CD4-positive, CD25-positive, alpha-beta regulatory T cell (primary cell): ENCODE measurements around the gene DELE1. TPM values are rescaled to one million over a fixed set of nuclear protein-coding genes. Genes with fewer than 3 reads are reported as not detected.
A peak's percentile ranks its signal among the peaks of the same experiment; 100 is the strongest.

Experiments used
- ATAC-seq, 2 donors: fragments of 150-1000 bp; cut with Tn5 transposase; one replicate each; pipeline ENCODE4 v1.10.0; 2021; ENCODE audit warnings: low read depth in 2 of 2, moderate number of reproducible peaks in 2 of 2, moderate library complexity in 1 of 2
- DNase-seq, 3 donors: peaks; one replicate each; pipeline versions ENCODE4 v3.0.0 to v3.0.0-alpha.2; 2012 to 2022; ENCODE audit warnings: mixed read lengths in 1 of 3
- H3K27ac ChIP-seq: one replicate; pipeline ENCODE4 v1.7.0; 2013; ENCODE audit warnings: mild to moderate bottlenecking, low read length; ENCODE audit not compliant: insufficient read depth, poor library complexity, severe bottlenecking
- H3K27me3 ChIP-seq: one replicate; pipeline ENCODE4 v1.7.0; 2013; ENCODE audit warnings: low read length; ENCODE audit not compliant: control insufficient read depth, insufficient read depth
- H3K36me3 ChIP-seq: one replicate; pipeline ENCODE4 v1.7.0; 2013; ENCODE audit warnings: mild to moderate bottlenecking, low read length, moderate library complexity; ENCODE audit not compliant: control insufficient read depth, insufficient read depth
- H3K4me1 ChIP-seq: 2 replicates; pipeline ENCODE4 v1.7.0; 2013; ENCODE audit warnings: mild to moderate bottlenecking, low read length; ENCODE audit not compliant: insufficient read depth, control insufficient read depth, poor library complexity, severe bottlenecking
- H3K4me3 ChIP-seq: one replicate; pipeline ENCODE4 v1.7.0; 2013; ENCODE audit warnings: low read depth, mild to moderate bottlenecking, low read length, moderate library complexity
- H3K9me3 ChIP-seq, 2 experiments: 1 replicate in 1 of 2; 2 replicates in 1 of 2; pipeline ENCODE4 v1.7.0; 2013; ENCODE audit warnings: low read length in 2 of 2, mild to moderate bottlenecking in 1 of 2, moderate library complexity in 1 of 2; ENCODE audit not compliant: control insufficient read depth in 2 of 2
- H3K27ac Mint-ChIP-seq, 3 donors: one replicate each; pipeline ENCODE4 v1.8.0; 2020 to 2022; ENCODE audit warnings: mild to moderate bottlenecking in 3 of 3, mixed read lengths in 3 of 3, moderate library complexity in 2 of 3
- H3K27me3 Mint-ChIP-seq: one replicate; pipeline ENCODE4 v1.8.0; 2022; ENCODE audit warnings: mild to moderate bottlenecking, mixed read lengths
- H3K36me3 Mint-ChIP-seq: one replicate; pipeline ENCODE4 v1.8.0; 2020; ENCODE audit warnings: mixed read lengths
- H3K4me1 Mint-ChIP-seq, 4 donors: one replicate each; pipeline ENCODE4 v1.8.0; 2020 to 2022; ENCODE audit warnings: mixed read lengths in 4 of 4, mild to moderate bottlenecking in 1 of 4
- H3K4me3 Mint-ChIP-seq, 4 donors: one replicate each; pipeline ENCODE4 v1.8.0; 2020 to 2022; ENCODE audit warnings: mild to moderate bottlenecking in 4 of 4, mixed read lengths in 4 of 4, moderate library complexity in 3 of 4
- H3K9me3 Mint-ChIP-seq, 7 donors: one replicate each; pipeline ENCODE4 v1.8.0; 2020 to 2022; ENCODE audit warnings: mixed read lengths in 7 of 7, mild to moderate bottlenecking in 3 of 7, moderate library complexity in 2 of 7
- polyA plus RNA-seq, 4 donors: library from polyadenylated mRNA; unstranded; fragments of 300-500 nt; fragmentation: Illumina TruSeq; gene quantifications; one replicate each; pipeline ENCODE4 v1.2.3, GENCODE V29; 2021
- total RNA-seq: library from RNA; stranded (reverse); gene quantifications from one replicate; pipeline ENCODE4 v1.2.3, GENCODE V29; 2022

The DELE1 gene
- total and polyA plus RNA-seq, 5 donors from 2014 or later, result 31.3 to 88.7 (median 36.7) TPM

- H3K27me3 Mint-ChIP-seq, result no peaks in the 10 kb centered on the region
- no peaks in the 10 kb centered on the region for H3K9me3 Mint-ChIP-seq
- no peaks in the 10 kb centered on the region for H3K27me3 ChIP-seq
- no peaks in the 10 kb centered on the region for H3K9me3 ChIP-seq
- H3K27ac ChIP-seq, result peak overlapping the region; percentile 93
- H3K27ac Mint-ChIP-seq, result peak overlapping the region; percentile 96 to 98 (median 97)
- DNase-seq, result peak in 1 of 3 donors; percentile 67
- H3K36me3 Mint-ChIP-seq, result peaks cover 17% of the 10 kb centered on the region
- peaks cover 20% of the 10 kb centered on the region for H3K4me1 ChIP-seq
- peaks cover 20 to 59% (median 42%) of the 10 kb centered on the region in 4 donors for H3K4me1 Mint-ChIP-seq
- H3K36me3 ChIP-seq, result peaks cover 13% of the 10 kb centered on the region
- peak overlapping the region; percentile 95 to 100 (median 96) for H3K4me3 Mint-ChIP-seq
- no peak for ATAC-seq
- peak overlapping the region; percentile 91 for H3K4me3 ChIP-seq
Measured at GRCh38 chr5:141969783-141970771, 46.4 kb downstream of the DELE1 start.

- Histone ChIP-seq H3K4me1 (peaks cover 15% of the 10 kb centered on the region), H3K27me3 (no peaks in the 10 kb centered on the region), H3K27ac (no peak overlapping the region), H3K36me3 (peaks cover 40% of the 10 kb centered on the region), H3K9me3 (no peaks in the 10 kb centered on the region), H3K4me3 (no peak overlapping the region)
- Mint-ChIP-seq H3K27ac (peak overlapping the region in 1 of 3 donors; percentile 46), H3K9me3 (no peaks in the 10 kb centered on the region), H3K27me3 (no peaks in the 10 kb centered on the region), H3K4me3 (no peak overlapping the region), H3K36me3 (peaks cover 31% of the 10 kb centered on the region), H3K4me1 (peaks cover 30 to 55% (median 42%) of the 10 kb centered on the region in 4 donors)
- DNase-seq, result peak in 1 of 3 donors; percentile 23
- no peak for ATAC-seq
Measured at GRCh38 chr5:141973871-141974595, 50.4 kb downstream of the DELE1 start.

DNA sequence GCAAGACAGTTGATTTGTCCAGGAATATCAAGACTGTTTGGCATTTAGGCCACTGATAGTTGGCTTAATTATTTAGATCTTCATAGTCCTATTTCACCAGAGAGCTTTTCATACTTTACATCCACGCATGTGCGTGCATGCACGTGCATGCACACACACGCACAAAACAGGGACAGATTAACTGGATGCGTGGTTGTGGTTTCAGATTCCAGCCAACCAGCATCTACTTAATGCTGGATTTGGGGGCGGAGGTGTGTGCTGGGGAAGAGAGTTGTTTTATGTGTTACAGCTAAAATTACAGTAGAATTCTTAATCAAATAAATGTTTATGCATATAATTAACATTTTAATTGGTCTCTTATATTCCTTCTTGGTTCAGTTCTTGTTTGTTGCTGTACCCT lies 52.5 kb downstream of the DELE1 start:
- Mint-ChIP-seq H3K9me3 (no peaks in the 10 kb centered on the region), H3K4me3 (no peak overlapping the region), H3K27me3 (no peaks in the 10 kb centered on the region), H3K27ac (no peak overlapping the region), H3K36me3 (peaks cover 42% of the 10 kb centered on the region), H3K4me1 (peaks cover 22 to 36% (median 29%) of the 10 kb centered on the region in 4 donors)
- Histone ChIP-seq H3K4me1 (no peaks in the 10 kb centered on the region), H3K4me3 (no peak overlapping the region), H3K27ac (no peak overlapping the region), H3K27me3 (no peaks in the 10 kb centered on the region), H3K9me3 (no peaks in the 10 kb centered on the region), H3K36me3 (peaks cover 59% of the 10 kb centered on the region)
- ATAC-seq, result no peak
- no peak for DNase-seq

- Mint-ChIP-seq H3K27me3 (no peaks in the 10 kb centered on the region), H3K27ac (no peak overlapping the region), H3K36me3 (peaks cover 47% of the 10 kb centered on the region), H3K4me1 (peaks cover 24 to 29% (median 27%) of the 10 kb centered on the region in 4 donors), H3K4me3 (no peak overlapping the region), H3K9me3 (no peaks in the 10 kb centered on the region)
- DNase-seq, result no peak
- Histone ChIP-seq H3K4me3 (no peak overlapping the region), H3K9me3 (no peaks in the 10 kb centered on the region), H3K27me3 (no peaks in the 10 kb centered on the region), H3K27ac (no peak overlapping the region), H3K36me3 (peaks cover 79% of the 10 kb centered on the region), H3K4me1 (no peaks in the 10 kb centered on the region)
- no peak for ATAC-seq
Measured at GRCh38 chr5:141978389-141978788, 54.7 kb downstream of the DELE1 start.

GRCh38 chr5:141982626-141983025 lies 59.0 kb downstream of the DELE1 start:
- no peaks in the 10 kb centered on the region for H3K27me3 ChIP-seq
- ATAC-seq (no peak), DNase-seq (no peak)
- H3K36me3 ChIP-seq, result peaks cover 88% of the 10 kb centered on the region
- H3K4me3 Mint-ChIP-seq, result no peak overlapping the region
- peaks cover 45% of the 10 kb centered on the region for H3K36me3 Mint-ChIP-seq
- H3K4me1 Mint-ChIP-seq, result peaks cover 5 to 12% (median 8%) of the 10 kb centered on the region in 4 donors
- H3K4me1 ChIP-seq, result no peaks in the 10 kb centered on the region
- no peak overlapping the region for H3K27ac Mint-ChIP-seq
- no peaks in the 10 kb centered on the region for H3K27me3 Mint-ChIP-seq
- H3K27ac ChIP-seq, result no peak overlapping the region
- H3K4me3 ChIP-seq, result no peak overlapping the region
- no peaks in the 10 kb centered on the region for H3K9me3 ChIP-seq
- H3K9me3 Mint-ChIP-seq, result no peaks in the 10 kb centered on the region

GRCh38 chr5:141986072-141986471 lies 62.4 kb downstream of the DELE1 start:
- Histone ChIP-seq H3K4me3 (no peak overlapping the region), H3K9me3 (no peaks in the 10 kb centered on the region), H3K27me3 (no peaks in the 10 kb centered on the region), H3K4me1 (no peaks in the 10 kb centered on the region), H3K36me3 (peaks cover 72% of the 10 kb centered on the region), H3K27ac (no peak overlapping the region)
- ATAC-seq, result no peak
- DNase-seq, result no peak
- H3K4me1 Mint-ChIP-seq, result peaks cover 0 to 19% (median 4%) of the 10 kb centered on the region in 4 donors
- H3K27ac Mint-ChIP-seq, result no peak overlapping the region
- H3K36me3 Mint-ChIP-seq, result peaks cover 36% of the 10 kb centered on the region
- H3K4me3 Mint-ChIP-seq, result no peak overlapping the region
- H3K9me3 Mint-ChIP-seq, result no peaks in the 10 kb centered on the region
- H3K27me3 Mint-ChIP-seq, result no peaks in the 10 kb centered on the region

DNA sequence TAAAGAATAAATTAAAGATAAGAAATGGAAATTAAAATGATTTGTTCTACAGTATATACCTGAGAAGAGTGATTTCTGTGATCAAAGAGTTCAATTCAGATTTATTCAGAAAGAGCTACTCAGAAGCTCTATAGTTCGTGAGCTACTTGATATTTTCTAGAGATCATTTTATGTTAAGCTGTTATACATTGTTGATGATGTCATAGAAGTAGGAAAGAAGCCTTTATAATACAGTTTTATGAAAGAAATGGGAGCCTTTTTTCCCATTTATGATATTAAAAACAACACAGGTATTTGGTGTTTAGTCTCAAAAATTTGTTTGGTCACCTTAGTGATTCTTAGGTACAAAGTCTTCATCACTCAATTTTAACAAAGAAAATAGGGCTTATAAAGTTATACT lies 66.0 kb downstream of the DELE1 start:
- no peaks in the 10 kb centered on the region for H3K27me3 ChIP-seq
- no peaks in the 10 kb centered on the region for H3K9me3 ChIP-seq
- H3K4me3 Mint-ChIP-seq, result no peak overlapping the region
- no peaks in the 10 kb centered on the region for H3K9me3 Mint-ChIP-seq
- peaks cover 6 to 21% (median 10%) of the 10 kb centered on the region in 4 donors for H3K4me1 Mint-ChIP-seq
- H3K27ac Mint-ChIP-seq, result no peak overlapping the region
- no peaks in the 10 kb centered on the region for H3K4me1 ChIP-seq
- peaks cover 58% of the 10 kb centered on the region for H3K36me3 ChIP-seq
- peaks cover 45% of the 10 kb centered on the region for H3K36me3 Mint-ChIP-seq
- ATAC-seq (no peak), DNase-seq (no peak)
- H3K4me3 ChIP-seq, result no peak overlapping the region
- no peaks in the 10 kb centered on the region for H3K27me3 Mint-ChIP-seq
- no peak overlapping the region for H3K27ac ChIP-seq
